Measurements from ENCODE around the gene CACNA1H.

- TF ChIP-seq CTCF (IDR thresholded peaks at IDR 0.05; ENCODE audit: low read depth, low read length, poor library complexity, severe bottlenecking) (no peak), EZH2phosphoT487 (IDR thresholded peaks at IDR 0.05; ENCODE audit: borderline replicate concordance, low read length) (no peak)
Measured at GRCh38 chr16:1107731-1108130, 45.2 kb upstream of the CACNA1H start.

Measured in DOHH2 (cell line).